Measurements from ENCODE around the gene SECISBP2L. TPM values are rescaled to one million over a fixed set of nuclear protein-coding genes. Genes with fewer than 3 reads are reported as not detected.

SECISBP2L gene
- total RNA-seq, 2 donors from 2014 or later, result 23.9 to 32.0 TPM

GRCh38 chr15:49040151-49040550 is 6.1 kb downstream of the SECISBP2L start:
- H3K4me1 ChIP-seq, result peaks cover 29% of the 10 kb centered on the region
- intact Hi-C loops (cut with DNase I), result no loop called here
- no peak for TF ChIP-seq CTCF (IDR thresholded peaks at IDR 0.05)
- no peak for TF ChIP-seq POLR2A (IDR thresholded peaks at IDR 0.05)
- no peak overlapping the region for H3K4me3 ChIP-seq
- H3K9me3 ChIP-seq, result no peaks in the 10 kb centered on the region
- H3K27ac ChIP-seq, result no peak overlapping the region
- peaks cover 0 to 4% of the 10 kb centered on the region in 2 donors for H3K36me3 ChIP-seq (replicated peaks in 1 of 2; ENCODE audit: insufficient read depth in 1 of 2, low read depth in 2 of 2)
- DNase-seq, result no peak
- no peaks in the 10 kb centered on the region for H3K27me3 ChIP-seq
- no peak for ATAC-seq

- H3K4me1 ChIP-seq, result peaks cover 18% of the 10 kb centered on the region
- DNase-seq (peak in 1 of 4 donors; percentile 25), ATAC-seq (no peak)
- no peaks in the 10 kb centered on the region for H3K27me3 ChIP-seq
- no peak overlapping the region for H3K4me3 ChIP-seq
- H3K27ac ChIP-seq, result no peak overlapping the region
- H3K36me3 ChIP-seq (replicated peaks in 1 of 2; ENCODE audit: insufficient read depth in 1 of 2, low read depth in 2 of 2), result peaks cover 0 to 4% of the 10 kb centered on the region in 2 donors
- no peaks in the 10 kb centered on the region for H3K9me3 ChIP-seq
- no peak for TF ChIP-seq POLR2A (IDR thresholded peaks at IDR 0.05)
- no peak for TF ChIP-seq CTCF (IDR thresholded peaks at IDR 0.05)
- intact Hi-C loops (cut with DNase I), result loop anchor here (10.0 kb wide), 1 partner anchor 56 kb away; no protein-coding TSS in a partner anchor
Observed at GRCh38 chr15:49038382-49038781, 7.9 kb downstream of the SECISBP2L start.

- intact Hi-C loops (cut with DNase I), result loop anchor here (10.0 kb wide), 1 partner anchor 57 kb away; no protein-coding TSS in a partner anchor
- peaks cover 0 to 4% of the 10 kb centered on the region in 2 donors for H3K36me3 ChIP-seq (replicated peaks in 1 of 2; ENCODE audit: insufficient read depth in 1 of 2, low read depth in 2 of 2)
- no peaks in the 10 kb centered on the region for H3K27me3 ChIP-seq
- H3K27ac ChIP-seq, result no peak overlapping the region
- DNase-seq, result no peak
- TF ChIP-seq POLR2A (IDR thresholded peaks at IDR 0.05) (no peak), CTCF (IDR thresholded peaks at IDR 0.05) (no peak)
- peaks cover 14% of the 10 kb centered on the region for H3K4me1 ChIP-seq
- ATAC-seq, result no peak
- H3K9me3 ChIP-seq, result no peaks in the 10 kb centered on the region
- no peak overlapping the region for H3K4me3 ChIP-seq
Observed at GRCh38 chr15:49037546-49037940, 8.7 kb downstream of the SECISBP2L start.

GRCh38 chr15:49036650-49037545 is 9.3 kb downstream of the SECISBP2L start:
- DNase-seq (no peak), ATAC-seq (no peak)
- peaks cover 11% of the 10 kb centered on the region for H3K4me1 ChIP-seq
- peaks cover 0 to 4% of the 10 kb centered on the region in 2 donors for H3K36me3 ChIP-seq (replicated peaks in 1 of 2; ENCODE audit: insufficient read depth in 1 of 2, low read depth in 2 of 2)
- H3K4me3 ChIP-seq, result no peak overlapping the region
- TF ChIP-seq POLR2A (IDR thresholded peaks at IDR 0.05) (no peak), CTCF (IDR thresholded peaks at IDR 0.05) (no peak)
- H3K27me3 ChIP-seq, result no peaks in the 10 kb centered on the region
- no peak overlapping the region for H3K27ac ChIP-seq
- no peaks in the 10 kb centered on the region for H3K9me3 ChIP-seq
- intact Hi-C loops (cut with DNase I), result loop anchor here (10.0 kb wide), 1 partner anchor 58 kb away; no protein-coding TSS in a partner anchor
- 77 to 87% methylated on average over 3 of the region's 3 CpGs for WGBS, 2 donors
